GM18861 (cell line): ENCODE measurements around the gene SLC44A3.
"Not testable (repeated sequence)": the region's sequence is repeated elsewhere in the genome, so short reads cannot be mapped to it uniquely, and the experiment has no call there.

Source experiments
- ATAC-seq: cut with Tn5 transposase; IDR thresholded peaks from one replicate; pipeline ENCODE4 v1.9.1; 2021; ENCODE audit not compliant: unreplicated experiment

Gene SLC44A3

DNA sequence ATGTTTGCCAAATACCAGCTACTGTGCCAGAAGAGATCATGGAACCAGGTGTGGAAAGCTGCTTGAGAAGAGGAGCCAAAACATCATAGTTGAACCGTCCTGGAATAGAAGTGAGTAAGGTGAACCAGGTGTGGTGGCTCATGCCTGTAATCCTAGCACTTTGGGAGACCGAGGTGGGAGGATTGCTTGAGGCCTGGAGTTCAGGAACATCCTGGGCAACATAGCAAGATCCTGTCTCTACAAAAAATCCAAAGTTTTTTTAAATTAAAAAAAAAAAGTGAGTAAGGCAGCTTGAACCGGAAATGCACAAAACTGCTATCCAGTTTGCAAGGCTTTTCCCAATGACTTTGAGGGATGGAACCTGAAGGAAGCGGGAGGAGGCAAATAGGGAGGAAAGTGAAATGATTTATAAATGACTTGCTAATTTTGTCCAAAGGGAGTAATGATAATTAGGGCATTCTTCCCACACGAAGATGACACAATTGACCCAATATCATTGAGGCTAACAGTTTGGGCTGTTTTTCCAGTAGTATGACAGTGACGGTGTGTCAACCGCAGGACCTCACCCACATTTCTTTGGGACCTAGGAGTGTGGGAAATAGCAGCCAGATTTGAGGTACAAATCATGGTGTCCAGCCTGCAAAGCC is 108.3 kb downstream of the SLC44A3 start:
- no peak for ATAC-seq

DNA sequence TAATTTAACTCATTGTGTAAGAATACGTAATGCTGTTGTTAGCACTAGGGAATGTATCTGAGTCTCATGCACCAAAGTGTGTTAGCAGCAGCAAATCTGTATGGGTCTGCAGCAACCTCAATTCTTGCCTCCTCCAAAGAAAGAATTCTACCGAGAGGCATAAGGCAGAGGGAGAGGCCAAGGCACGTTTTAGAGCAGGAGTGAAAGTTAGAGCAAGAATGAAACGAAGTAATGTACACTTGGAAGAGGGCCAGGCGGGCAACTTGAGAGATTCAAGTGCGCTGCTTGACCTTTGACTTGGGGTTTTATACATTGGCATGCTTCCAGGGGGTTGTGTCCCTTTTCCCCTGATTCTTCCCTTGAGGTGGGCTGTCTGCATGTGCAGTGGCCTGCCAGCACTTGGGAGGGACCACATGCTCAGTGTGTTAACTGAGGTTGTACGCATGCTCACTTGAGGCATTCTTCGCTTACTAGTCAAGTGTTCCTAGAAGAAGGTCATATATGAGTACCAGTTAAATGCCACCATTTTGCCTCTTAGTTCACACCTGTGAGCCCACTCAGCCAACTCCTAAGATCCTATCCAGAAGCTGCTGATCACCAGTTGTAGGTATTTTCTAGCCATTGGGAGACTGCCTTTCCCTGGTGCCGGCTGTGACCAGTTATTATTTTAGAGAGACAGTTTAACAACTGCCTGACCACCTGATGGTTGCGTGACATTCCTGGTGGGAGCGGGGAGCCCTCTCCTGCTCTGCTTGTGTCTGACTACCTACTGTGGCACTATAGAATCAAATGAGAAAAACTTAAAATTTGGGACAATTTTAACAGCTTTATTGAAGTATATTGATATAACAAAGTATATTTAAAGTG is 109.4 kb downstream of the SLC44A3 start:
- no peak for ATAC-seq

DNA sequence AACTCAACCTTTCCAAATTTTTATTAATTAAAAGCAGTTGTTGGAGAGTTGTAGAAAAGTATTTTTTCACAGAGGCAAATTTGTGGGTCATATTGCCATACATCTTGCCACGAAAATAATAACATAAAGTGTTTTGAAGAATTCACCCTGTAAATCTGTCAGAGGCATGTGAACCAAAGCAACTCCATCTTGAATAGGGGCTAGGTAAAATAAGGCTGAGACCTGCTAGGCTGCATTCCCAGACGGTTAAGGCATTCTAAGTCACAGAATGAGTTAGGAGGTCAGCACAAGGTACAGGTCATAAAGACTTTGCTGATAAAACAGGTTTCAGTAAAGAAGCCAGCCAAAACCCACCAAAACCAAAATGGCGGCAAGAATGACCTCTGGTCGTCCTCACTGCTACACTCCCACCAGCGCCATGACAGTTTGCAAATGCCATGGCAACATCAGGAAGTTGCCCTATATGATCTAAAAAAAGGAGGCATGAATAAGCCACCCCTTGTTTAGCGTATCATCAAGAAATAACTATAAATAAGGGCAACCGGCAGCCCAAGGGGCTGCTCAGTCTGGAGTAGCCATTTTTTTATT is 111.2 kb downstream of the SLC44A3 start:
- no peak for ATAC-seq

DNA sequence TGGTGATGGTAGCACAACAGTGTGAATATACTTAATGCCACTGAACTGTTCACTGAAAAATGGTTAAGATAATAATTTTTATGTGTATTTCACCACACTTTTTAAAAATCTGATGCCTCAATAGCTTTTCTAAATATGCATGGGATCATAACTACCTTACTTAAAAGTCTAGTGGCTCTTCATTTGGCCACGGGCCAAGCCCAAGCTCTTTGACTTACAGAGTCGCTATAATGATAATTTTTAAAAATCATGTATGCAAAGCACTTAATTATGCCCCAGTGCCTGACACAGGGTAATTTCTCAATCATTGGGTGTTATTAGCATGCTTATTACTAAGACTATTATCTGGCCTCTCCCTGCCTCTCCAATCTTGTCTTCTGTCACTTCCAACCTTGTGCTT is 114.4 kb downstream of the SLC44A3 start:
- ATAC-seq: no peak

DNA sequence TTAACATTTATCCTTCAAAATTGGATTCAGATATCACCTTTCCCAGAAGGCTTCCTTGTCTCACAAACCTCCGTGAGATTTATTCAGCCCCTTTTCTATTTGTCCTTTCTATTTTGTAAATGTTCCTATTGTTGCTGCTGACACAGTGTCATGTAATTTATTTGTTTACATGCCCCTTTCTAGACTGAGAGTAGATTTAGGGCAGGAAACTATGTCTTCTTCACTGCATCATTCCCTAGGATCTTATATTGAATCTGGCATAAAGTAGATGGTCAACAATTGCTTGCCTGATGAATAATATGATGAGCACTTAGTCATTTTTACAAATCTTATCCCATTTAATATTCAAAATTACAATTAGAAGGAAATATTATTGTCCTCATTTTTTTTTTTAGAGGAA is 114.9 kb downstream of the SLC44A3 start:
- no peak for ATAC-seq

DNA sequence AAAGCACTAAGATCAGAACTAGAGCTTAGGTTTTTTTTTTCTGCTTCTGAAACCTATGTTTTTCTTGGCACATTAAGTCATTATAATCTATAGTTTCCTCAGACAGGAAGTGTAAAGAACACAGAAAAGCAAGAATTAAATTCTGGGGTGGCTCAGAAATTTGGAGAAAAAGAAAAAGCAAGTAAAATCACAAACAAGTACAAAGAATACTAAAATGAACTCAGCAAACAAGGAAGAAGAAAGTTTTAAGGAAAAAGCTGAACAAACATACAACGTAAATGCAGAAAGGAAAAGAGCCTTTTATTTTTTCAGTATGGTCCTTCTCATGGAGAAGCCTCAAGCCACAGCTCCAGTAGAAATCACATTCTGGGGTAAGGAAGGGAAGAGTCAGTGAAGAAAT is 115.3 kb downstream of the SLC44A3 start:
- no peak for ATAC-seq

DNA sequence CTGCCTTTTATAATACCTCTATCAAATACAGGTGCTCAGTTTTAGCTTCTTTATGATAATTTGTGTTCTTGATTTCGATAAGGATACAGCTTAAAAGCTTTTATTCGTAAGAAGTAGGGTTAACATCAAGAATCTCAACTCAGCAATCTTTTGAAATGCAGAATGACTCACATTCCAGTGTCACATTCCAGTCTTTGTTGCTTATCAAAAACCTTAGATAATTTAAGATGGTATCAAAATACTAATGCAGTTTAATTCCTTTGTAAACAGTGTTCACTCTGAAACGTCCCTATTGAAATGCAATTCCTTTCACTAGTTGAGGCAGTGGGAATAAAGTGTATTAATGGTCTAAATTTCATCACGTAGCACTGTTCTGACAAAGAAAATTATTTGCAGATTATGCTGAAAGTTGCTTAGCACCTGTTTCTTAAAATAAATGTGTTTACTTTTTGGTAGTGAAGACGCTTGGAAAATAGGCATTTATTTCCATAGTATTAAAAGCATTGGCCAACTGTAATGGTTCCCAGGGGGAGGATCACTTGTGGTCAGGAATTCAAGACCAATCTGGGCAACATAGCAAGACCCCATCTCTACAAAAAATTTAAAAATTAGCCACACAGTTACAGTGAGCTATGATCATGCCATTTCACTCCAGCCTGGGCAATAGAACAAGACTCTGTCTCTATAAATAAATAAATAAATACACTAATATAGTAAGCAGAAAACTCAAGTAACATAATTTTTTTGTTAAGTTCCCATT is 116.9 kb downstream of the SLC44A3 start:
- no peak for ATAC-seq

DNA sequence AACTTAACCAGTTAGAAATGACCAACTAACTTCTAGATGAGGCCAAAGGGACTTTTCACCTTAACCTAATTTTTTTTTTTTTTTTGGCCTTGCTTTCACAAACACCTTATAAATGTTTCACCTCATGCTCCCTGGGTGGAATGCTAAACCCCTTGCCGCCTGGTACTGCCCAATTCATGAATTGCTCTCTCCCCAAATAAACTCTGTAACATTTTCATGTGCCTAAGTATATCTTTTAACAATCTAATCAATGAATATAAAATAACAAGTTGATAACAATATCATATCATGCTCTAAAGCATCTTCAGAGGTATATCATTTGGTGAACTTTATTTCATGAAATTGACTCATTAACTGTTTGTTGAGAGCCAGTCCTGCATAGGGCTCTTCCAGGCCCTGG is 117.7 kb downstream of the SLC44A3 start:
- ATAC-seq: no peak

DNA sequence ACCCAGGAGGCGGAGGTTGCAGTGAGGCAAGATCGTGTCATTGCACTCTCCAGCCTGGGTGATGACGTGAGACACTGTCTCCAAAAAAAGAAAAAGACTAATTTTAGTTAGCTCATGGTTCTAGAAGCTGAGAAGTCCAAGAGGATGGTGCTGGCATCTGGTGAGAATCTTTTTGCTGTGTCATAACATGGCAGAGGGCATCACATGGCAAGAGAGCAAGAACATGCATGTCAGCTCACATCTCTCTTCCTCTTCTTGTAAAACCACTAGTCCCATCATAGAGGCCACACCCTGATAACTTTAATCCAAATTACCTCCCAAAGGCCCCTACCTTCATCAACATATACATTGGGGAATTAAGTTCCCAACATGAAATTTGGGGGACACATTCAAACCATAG is 120.6 kb downstream of the SLC44A3 start:
- no peak for ATAC-seq

DNA sequence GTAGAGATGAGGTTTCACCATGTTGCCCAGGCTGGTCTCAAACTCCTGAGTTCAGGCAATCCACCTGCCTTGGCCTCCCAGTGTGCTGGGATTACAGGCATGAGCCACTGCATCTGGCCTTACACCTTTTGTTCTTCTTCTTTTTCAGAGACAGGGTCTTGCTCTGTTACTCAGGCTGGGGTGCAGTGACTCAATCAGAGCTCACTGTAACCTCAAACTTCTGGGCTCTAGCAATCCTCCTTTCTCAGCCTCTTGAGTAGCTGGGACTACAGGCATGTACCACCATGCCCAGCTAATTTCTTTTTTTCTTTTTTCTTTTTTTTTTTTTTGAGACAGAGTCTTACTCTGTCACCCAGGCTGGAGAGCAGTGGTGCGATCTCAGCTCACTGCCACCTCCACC is 121.3 kb downstream of the SLC44A3 start:
- not testable (repeated sequence) for ATAC-seq

DNA sequence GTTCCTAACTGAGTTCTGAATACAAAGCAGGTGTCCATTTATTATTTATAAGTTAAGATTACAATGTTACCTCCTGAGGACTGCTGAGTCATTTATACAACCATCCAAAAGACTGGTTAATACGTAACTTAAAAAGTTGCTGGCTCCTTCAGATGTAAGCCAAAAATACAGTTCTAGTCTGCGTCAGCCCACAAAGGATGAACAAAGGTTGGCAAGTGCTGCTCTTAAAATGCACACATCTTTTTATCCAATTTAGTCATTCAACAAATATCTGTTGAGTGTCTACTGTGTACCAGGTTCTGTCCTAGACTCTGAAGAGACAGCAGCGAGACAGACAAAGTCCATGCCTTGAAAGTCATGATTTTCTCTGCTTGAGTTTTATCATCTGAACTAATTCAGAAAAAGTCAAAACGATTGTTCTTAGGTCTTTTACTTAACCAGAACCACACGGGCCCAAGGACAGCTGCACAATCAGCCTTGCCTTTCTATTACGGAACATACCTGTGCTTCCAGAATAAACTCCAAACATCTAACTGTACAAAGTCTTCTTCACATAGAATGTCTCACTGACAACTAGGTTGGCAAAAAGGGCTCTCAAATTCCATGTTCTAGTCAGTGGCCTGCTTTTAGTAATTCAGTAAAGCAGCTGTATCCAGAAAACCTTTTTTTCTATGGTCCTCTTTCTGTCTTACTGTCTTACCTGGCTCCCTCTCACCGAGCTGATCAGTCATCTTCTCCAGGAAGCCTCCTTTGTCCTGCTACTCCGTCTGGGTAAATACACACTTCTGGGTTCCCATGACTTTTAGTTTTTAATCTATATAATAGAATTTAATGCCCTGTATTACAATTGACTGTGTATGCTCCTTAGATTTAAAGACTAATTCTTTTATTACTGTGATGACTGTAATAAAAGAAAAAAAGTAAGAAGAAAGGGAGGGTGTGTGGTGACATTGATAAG is 122.3 kb downstream of the SLC44A3 start:
- peak; percentile 90 for ATAC-seq
